GM20000 (cell line): ENCODE measurements around the gene IFNA16.
A peak's percentile ranks its signal among the peaks of the same experiment; 100 is the strongest.
"Not testable (repeated sequence)": the region's sequence is repeated elsewhere in the genome, so short reads cannot be mapped to it uniquely, and the experiment has no call there.

ENCODE experiments used
- DNase-seq: peaks from one replicate; pipeline ENCODE4 v3.0.0; 2012; ENCODE audit warnings: low spot score
- CTCF ChIP-seq: IDR thresholded peaks from 2 replicates; pipeline ENCODE4 v1.5.1; 2012; ENCODE audit warnings: mild to moderate bottlenecking, control low read depth; ENCODE audit errors: extremely low read depth, missing control alignments

IFNA16 gene

GRCh38 chr9:21217211-21217610 is at the start of gene IFNA16:
Gene IFNA16 (minus strand): TSS chr9:21217311. CDS start chr9:21217305, 6 bp downstream.
- not testable (repeated sequence) for DNase-seq

GRCh38 chr9:21265421-21266189 is 48.5 kb upstream of the IFNA16 start:
- DNase-seq, result no peak
- TF ChIP-seq CTCF, result no peak

GRCh38 chr9:21255538-21256212 is 38.6 kb upstream of the IFNA16 start:
- DNase-seq, result no peak
- no peak for TF ChIP-seq CTCF

GRCh38 chr9:21252721-21253547 is 35.8 kb upstream of the IFNA16 start:
- DNase-seq, result peak; percentile 40
- TF ChIP-seq CTCF, result peak; percentile 37

GRCh38 chr9:21251638-21252037 is 34.5 kb upstream of the IFNA16 start:
- TF ChIP-seq CTCF, result no peak

GRCh38 chr9:21251190-21251589 is 34.1 kb upstream of the IFNA16 start:
- no peak for TF ChIP-seq CTCF
- no peak for DNase-seq

More at GRCh38 chr9:21251638-21252037, 34.5 kb upstream of the IFNA16 start:
- no peak for DNase-seq

- DNase-seq, result no peak
- TF ChIP-seq CTCF, result no peak
Observed at GRCh38 chr9:21244836-21245235, 27.7 kb upstream of the IFNA16 start.
